Liver (tissue), 9 donors: ENCODE measurements around the gene ZNF22. TPM values are rescaled to one million over a fixed set of nuclear protein-coding genes. Genes with fewer than 3 reads are reported as not detected.

Source experiments
- DNase-seq: peaks from one replicate; pipeline ENCODE4 v3.0.0-alpha.2; 2017; ENCODE audit warnings: low spot score
- H3K27ac ChIP-seq, 2 donors: one replicate each; pipeline ENCODE4 v1.7.0; 2013; ENCODE audit warnings: inconsistent platforms in 2 of 2, low read length in 2 of 2, control low read depth in 1 of 2, low read depth in 1 of 2, mild to moderate bottlenecking in 1 of 2
- H3K27me3 ChIP-seq, 4 donors: one replicate each; pipeline versions ENCODE4 v1.6.1 to v1.7.0; 2013; ENCODE audit warnings: low read length in 3 of 4, inconsistent platforms in 1 of 4, mild to moderate bottlenecking in 1 of 4, moderate library complexity in 1 of 4; ENCODE audit not compliant: control insufficient read depth in 4 of 4, insufficient read depth in 4 of 4
- H3K36me3 ChIP-seq, 4 donors: one replicate each; pipeline versions ENCODE4 v1.6.1 to v1.7.0; 2013; ENCODE audit warnings: low read length in 3 of 4, mild to moderate bottlenecking in 3 of 4, low read depth in 1 of 4, moderate library complexity in 1 of 4; ENCODE audit not compliant: control insufficient read depth in 4 of 4, insufficient read depth in 3 of 4
- H3K4me1 ChIP-seq, 4 donors: one replicate each; pipeline versions ENCODE4 v1.6.1 to v1.7.0; 2013; ENCODE audit warnings: low read length in 3 of 4, mild to moderate bottlenecking in 3 of 4, moderate library complexity in 1 of 4; ENCODE audit not compliant: control insufficient read depth in 4 of 4, insufficient read depth in 4 of 4
- H3K4me3 ChIP-seq, 3 donors: one replicate each; pipeline versions ENCODE4 v1.6.1 to v1.7.0; 2013; ENCODE audit warnings: low read length in 3 of 3, control low read depth in 1 of 3, low read depth in 1 of 3, mild to moderate bottlenecking in 1 of 3
- H3K9ac ChIP-seq, 2 donors: one replicate each; pipeline ENCODE4 v1.7.0; 2013; ENCODE audit warnings: low read length in 2 of 2, mild to moderate bottlenecking in 2 of 2, moderate library complexity in 2 of 2, control low read depth in 1 of 2, low read depth in 1 of 2
- H3K9me3 ChIP-seq, 4 donors: one replicate each; pipeline versions ENCODE4 v1.6.1 to v1.7.0; 2013; ENCODE audit warnings: low read length in 3 of 4; ENCODE audit not compliant: control insufficient read depth in 4 of 4
- EGR1 ChIP-seq, 2 donors: IDR thresholded peaks; 2 replicates each; pipeline ENCODE4 v1.6.1; 2016 to 2018; ENCODE audit warnings: antibody characterized with exemption in 2 of 2, low read depth in 2 of 2
- FOXA1 ChIP-seq: IDR thresholded peaks from 2 replicates; pipeline ENCODE4 v1.6.1; 2016; ENCODE audit warnings: antibody characterized with exemption
- GABPA ChIP-seq, 2 donors: IDR thresholded peaks in 1 of 2; conservative IDR thresholded peaks in 1 of 2; 2 replicates each; pipeline ENCODE4 v1.6.1; 2016; ENCODE audit warnings: antibody characterized with exemption in 2 of 2, mild to moderate bottlenecking in 1 of 2, moderate library complexity in 1 of 2
- HNF4A ChIP-seq, 2 donors: conservative IDR thresholded peaks; 2 replicates each; pipeline ENCODE4 v1.6.1; 2016; ENCODE audit warnings: antibody characterized with exemption in 2 of 2, mild to moderate bottlenecking in 2 of 2
- HNF4G ChIP-seq: IDR thresholded peaks from 2 replicates; pipeline ENCODE4 v1.6.1; 2016; ENCODE audit warnings: antibody characterized with exemption
- JUND ChIP-seq, 2 donors: IDR thresholded peaks; 2 replicates each; pipeline ENCODE4 v1.6.1; 2016; ENCODE audit warnings: antibody characterized with exemption in 2 of 2
- NR2F2 ChIP-seq: IDR thresholded peaks from 2 replicates; pipeline ENCODE4 v1.6.1; 2016; ENCODE audit warnings: antibody characterized with exemption
- SP1 ChIP-seq: IDR thresholded peaks from 2 replicates; pipeline ENCODE4 v1.6.1; 2018; ENCODE audit warnings: antibody characterized with exemption, mild to moderate bottlenecking
- TAF1 ChIP-seq: conservative IDR thresholded peaks from 2 replicates; pipeline ENCODE4 v1.6.1; 2016; ENCODE audit warnings: antibody characterized with exemption, mild to moderate bottlenecking
- YY1 ChIP-seq: IDR thresholded peaks from 2 replicates; pipeline ENCODE4 v1.6.1; 2016; ENCODE audit warnings: antibody characterized with exemption, mild to moderate bottlenecking
- ZBTB33 ChIP-seq: IDR thresholded peaks from 2 replicates; pipeline ENCODE4 v1.6.1; 2016; ENCODE audit warnings: antibody characterized with exemption
- WGBS: extraction: QIAGEN DNeasy Blood & Tissue Kit; methylation state at CpG from one replicate; pipeline ENCODE4 v1.1.7; 2013; 5-methylcytosine and 5-hydroxymethylcytosine counted together
- polyA plus RNA-seq, 2 donors: library from polyadenylated mRNA; stranded (reverse) in 1 of 2; unstranded in 1 of 2; fragments of 200-250 nt in 1 of 2; fragments of >200 nt in 1 of 2; fragmentation: Nextera tagmentation in 1 of 2; extraction: Ambion mirVana in 1 of 2; gene quantifications; one replicate each; pipeline versions ENCODE4 v1.2.1 to v1.2.3, GENCODE V29; 2013 to 2015
- total RNA-seq, 2 donors: library from RNA; depleted of rRNA; stranded (reverse); fragments of >200 nt; gene quantifications; one replicate each; pipeline ENCODE4 v1.2.3, GENCODE V29; 2014
- TF ChIP-seq, protein P1 (sequence below): IDR thresholded peaks from 2 replicates; pipeline ENCODE4 v1.6.1; 2016; ENCODE audit warnings: antibody characterized with exemption
- TF ChIP-seq, protein P2 (sequence below): IDR thresholded peaks from 2 replicates; pipeline ENCODE4 v1.6.1; 2016; ENCODE audit warnings: antibody characterized with exemption, mild to moderate bottlenecking
- donor health status: healthy.
- donor health status: healthy.
- donor health status: healthy.
- donor health status: healthy.
- donor health status: healthy.

The ZNF22 gene
- total and polyA plus RNA-seq, 4 donors = 10.3 to 22.6 (median 20.3) TPM

DNA sequence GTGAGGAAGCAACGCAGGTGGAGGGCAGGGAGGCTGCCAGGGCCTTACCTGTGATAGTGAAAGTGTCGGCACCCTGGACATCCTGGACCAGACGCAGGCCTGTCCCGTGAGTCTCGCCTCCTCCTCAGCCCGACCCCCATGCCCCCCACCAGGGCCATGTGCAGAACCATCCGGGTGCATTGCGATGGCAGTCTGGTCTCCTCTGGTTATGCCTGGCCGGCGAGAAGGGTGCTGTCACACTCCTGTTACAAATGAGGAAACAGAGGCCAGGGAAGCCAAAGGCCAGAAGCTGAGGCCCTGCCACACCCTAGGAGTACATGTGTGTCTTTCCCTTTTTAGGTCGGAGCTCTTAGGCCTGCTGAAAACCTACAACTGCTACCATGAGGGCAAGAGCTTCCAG, 29.3 kb upstream of the ZNF22 start:
- WGBS = 95% methylated on average over 11 of the region's 11 CpGs
- Histone ChIP-seq H3K27me3 (no peaks in the 10 kb centered on the region), H3K27ac (no peak overlapping the region), H3K9me3 (no peaks in the 10 kb centered on the region), H3K4me1 (peaks cover 7 to 30% (median 16%) of the 10 kb centered on the region in 4 donors), H3K4me3 (no peak overlapping the region), H3K36me3 (no peaks in the 10 kb centered on the region), H3K9ac (no peak overlapping the region)
- TF ChIP-seq JUND (IDR thresholded peaks at IDR 0.05) = no peak
- TF ChIP-seq EGR1 (IDR thresholded peaks at IDR 0.05; ENCODE audit: low read depth in 2 of 2) = no peak
- TF ChIP-seq TAF1 = no peak
- TF ChIP-seq HNF4G = no peak
- TF ChIP-seq HNF4A (conservative IDR thresholded peaks at IDR 0.05) = no peak
- TF ChIP-seq FOXA1 = no peak
- no peak for DNase-seq

DNA sequence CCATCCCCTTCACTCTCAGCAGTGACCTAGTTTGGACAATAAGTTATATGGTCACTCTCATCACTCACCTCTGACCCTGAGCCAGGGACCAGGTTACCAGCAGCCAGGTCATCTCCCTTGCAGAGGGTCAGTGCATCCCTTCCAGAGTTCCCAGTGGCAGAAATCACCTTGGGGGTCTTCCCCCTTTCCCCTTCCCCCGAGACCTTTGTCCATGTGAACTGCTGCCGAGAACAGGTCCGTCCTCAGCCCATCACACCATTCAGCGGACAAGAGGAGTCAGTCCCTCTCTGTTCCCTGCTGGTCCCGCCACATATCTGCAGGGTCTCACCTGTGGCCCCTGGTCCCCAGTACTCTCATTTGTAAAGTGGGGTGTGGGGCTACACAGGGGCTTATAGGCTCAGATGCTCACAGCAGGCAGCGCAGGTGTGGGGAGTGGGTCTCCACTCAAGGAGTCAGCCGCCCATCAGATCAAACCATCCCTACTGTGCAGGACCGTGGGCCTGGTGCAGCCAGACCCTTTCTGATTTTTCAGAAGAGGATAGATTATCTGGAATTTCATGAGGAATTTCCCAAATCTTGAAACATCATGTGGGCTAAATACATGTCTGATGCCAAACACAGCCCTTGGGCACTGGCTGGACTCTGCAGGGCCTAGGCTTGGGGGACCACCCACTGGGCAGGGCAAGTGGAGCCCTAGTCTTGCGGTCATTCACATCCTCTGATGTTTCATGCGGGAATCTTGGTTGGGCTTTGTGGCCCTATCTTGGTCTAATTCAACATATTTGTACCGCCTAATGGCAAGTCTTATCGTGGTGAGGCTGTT, 28.6 kb upstream of the ZNF22 start:
- Histone ChIP-seq H3K9me3 (no peaks in the 10 kb centered on the region), H3K4me1 (peaks cover 7 to 36% (median 20%) of the 10 kb centered on the region in 4 donors), H3K9ac (no peak overlapping the region), H3K27me3 (no peaks in the 10 kb centered on the region), H3K4me3 (no peak overlapping the region), H3K36me3 (peaks cover 0 to 5% (median 0%) of the 10 kb centered on the region in 4 donors), H3K27ac (no peak overlapping the region)
- no peak for DNase-seq
- WGBS = 98% methylated on average over 12 of the region's 12 CpGs
- no peak for TF ChIP-seq GABPA (IDR thresholded peaks at IDR 0.05 in 1 of 2, conservative IDR thresholded peaks at IDR 0.05 in 1 of 2)

- Histone ChIP-seq H3K4me1 (peaks cover 4 to 36% (median 23%) of the 10 kb centered on the region in 4 donors), H3K36me3 (peaks cover 0 to 5% (median under 1%) of the 10 kb centered on the region in 4 donors), H3K27me3 (no peaks in the 10 kb centered on the region), H3K27ac (no peak overlapping the region), H3K9ac (no peak overlapping the region), H3K4me3 (no peak overlapping the region), H3K9me3 (no peaks in the 10 kb centered on the region)
- no peak for DNase-seq
- WGBS = 89% methylated on average over 6 of the region's 6 CpGs
- TF ChIP-seq, protein P1, sequence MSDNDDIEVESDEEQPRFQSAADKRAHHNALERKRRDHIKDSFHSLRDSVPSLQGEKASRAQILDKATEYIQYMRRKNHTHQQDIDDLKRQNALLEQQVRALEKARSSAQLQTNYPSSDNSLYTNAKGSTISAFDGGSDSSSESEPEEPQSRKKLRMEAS = no peak
- TF ChIP-seq EGR1 (IDR thresholded peaks at IDR 0.05; ENCODE audit: low read depth in 2 of 2) = no peak
- TF ChIP-seq SP1 = no peak
- TF ChIP-seq ZBTB33 = no peak
- TF ChIP-seq, protein P2, sequence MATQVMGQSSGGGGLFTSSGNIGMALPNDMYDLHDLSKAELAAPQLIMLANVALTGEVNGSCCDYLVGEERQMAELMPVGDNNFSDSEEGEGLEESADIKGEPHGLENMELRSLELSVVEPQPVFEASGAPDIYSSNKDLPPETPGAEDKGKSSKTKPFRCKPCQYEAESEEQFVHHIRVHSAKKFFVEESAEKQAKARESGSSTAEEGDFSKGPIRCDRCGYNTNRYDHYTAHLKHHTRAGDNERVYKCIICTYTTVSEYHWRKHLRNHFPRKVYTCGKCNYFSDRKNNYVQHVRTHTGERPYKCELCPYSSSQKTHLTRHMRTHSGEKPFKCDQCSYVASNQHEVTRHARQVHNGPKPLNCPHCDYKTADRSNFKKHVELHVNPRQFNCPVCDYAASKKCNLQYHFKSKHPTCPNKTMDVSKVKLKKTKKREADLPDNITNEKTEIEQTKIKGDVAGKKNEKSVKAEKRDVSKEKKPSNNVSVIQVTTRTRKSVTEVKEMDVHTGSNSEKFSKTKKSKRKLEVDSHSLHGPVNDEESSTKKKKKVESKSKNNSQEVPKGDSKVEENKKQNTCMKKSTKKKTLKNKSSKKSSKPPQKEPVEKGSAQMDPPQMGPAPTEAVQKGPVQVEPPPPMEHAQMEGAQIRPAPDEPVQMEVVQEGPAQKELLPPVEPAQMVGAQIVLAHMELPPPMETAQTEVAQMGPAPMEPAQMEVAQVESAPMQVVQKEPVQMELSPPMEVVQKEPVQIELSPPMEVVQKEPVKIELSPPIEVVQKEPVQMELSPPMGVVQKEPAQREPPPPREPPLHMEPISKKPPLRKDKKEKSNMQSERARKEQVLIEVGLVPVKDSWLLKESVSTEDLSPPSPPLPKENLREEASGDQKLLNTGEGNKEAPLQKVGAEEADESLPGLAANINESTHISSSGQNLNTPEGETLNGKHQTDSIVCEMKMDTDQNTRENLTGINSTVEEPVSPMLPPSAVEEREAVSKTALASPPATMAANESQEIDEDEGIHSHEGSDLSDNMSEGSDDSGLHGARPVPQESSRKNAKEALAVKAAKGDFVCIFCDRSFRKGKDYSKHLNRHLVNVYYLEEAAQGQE = no peak
- TF ChIP-seq YY1 = no peak
- no peak for TF ChIP-seq NR2F2
- TF ChIP-seq JUND (IDR thresholded peaks at IDR 0.05) = no peak
Observed at GRCh38 chr10:44972874-44973306, 27.8 kb upstream of the ZNF22 start.
